CD14-positive monocyte (primary cell): ENCODE measurements around the gene TBXAS1. TPM values are rescaled to one million over a fixed set of nuclear protein-coding genes. Genes with fewer than 3 reads are reported as not detected.

ENCODE experiments used
- DNase-seq, 3 donors: peaks; one replicate each; pipeline ENCODE4 v3.0.0-alpha.2; 2011 to 2022
- H2AFZ ChIP-seq: 2 replicates; pipeline ENCODE4 v1.6.0; 2012; ENCODE audit warnings: mild to moderate bottlenecking, low read depth, low read length, inconsistent platforms; ENCODE audit not compliant: insufficient read depth, poor library complexity, severe bottlenecking
- H3K27ac ChIP-seq, 2 donors: 1 replicate in 1 of 2; 2 replicates in 1 of 2; pipeline ENCODE4 v1.5.1; 2012 to 2013; ENCODE audit warnings: low read length in 2 of 2, control low read depth in 1 of 2, inconsistent platforms in 1 of 2, low read depth in 1 of 2, mild to moderate bottlenecking in 1 of 2
- H3K27me3 ChIP-seq, 2 donors: one replicate each; pipeline versions ENCODE4 v1.6.0 to v1.6.1; 2011 to 2013; ENCODE audit warnings: low read length in 2 of 2; ENCODE audit not compliant: control insufficient read depth in 2 of 2, insufficient read depth in 2 of 2
- H3K36me3 ChIP-seq, 2 donors: replicated peaks in 1 of 2; 1 replicate in 1 of 2; 2 replicates in 1 of 2; pipeline versions ENCODE4 v1.5.1 to v1.6.1; 2012 to 2013; ENCODE audit warnings: low read length in 2 of 2, control low read depth in 1 of 2, inconsistent platforms in 1 of 2, mild to moderate bottlenecking in 1 of 2; ENCODE audit not compliant: insufficient read depth in 2 of 2, control insufficient read depth in 1 of 2
- H3K4me1 ChIP-seq, 2 donors: 1 replicate in 1 of 2; 2 replicates in 1 of 2; pipeline versions ENCODE4 v1.5.1 to v1.6.1; 2012 to 2013; ENCODE audit warnings: low read length in 2 of 2, control low read depth in 1 of 2, inconsistent platforms in 1 of 2, mild to moderate bottlenecking in 1 of 2, moderate library complexity in 1 of 2; ENCODE audit not compliant: insufficient read depth in 2 of 2, control insufficient read depth in 1 of 2
- H3K4me2 ChIP-seq: replicated peaks from 2 replicates; pipeline ENCODE3; 2012; ENCODE audit warnings: low read length, moderate library complexity, mild to moderate bottlenecking; ENCODE audit not compliant: poor library complexity, severe bottlenecking; ENCODE audit errors: extremely low read depth
- H3K4me3 ChIP-seq, 3 experiments: fragments of 200-600 bp in 1 of 3; sonication (generic) in 1 of 3; replicated peaks in 1 of 3; 1 replicate in 2 of 3; 2 replicates in 1 of 3; pipeline ENCODE4 v1.5.1; 2011 to 2013; ENCODE audit warnings: low read length in 3 of 3, mild to moderate bottlenecking in 3 of 3, control low read depth in 2 of 3, low read depth in 2 of 3, inconsistent platforms in 1 of 3, moderate library complexity in 1 of 3
- H3K79me2 ChIP-seq: 2 replicates; pipeline ENCODE4 v1.6.0; 2012; ENCODE audit warnings: mild to moderate bottlenecking, control low read depth, inconsistent platforms, low read length, moderate library complexity; ENCODE audit not compliant: insufficient read depth
- H3K9ac ChIP-seq: 2 replicates; pipeline ENCODE4 v1.6.0; 2017; ENCODE audit warnings: low read length, mild to moderate bottlenecking; ENCODE audit not compliant: insufficient read depth, poor library complexity, severe bottlenecking
- H3K9me3 ChIP-seq, 2 donors: replicated peaks in 1 of 2; 1 replicate in 1 of 2; 2 replicates in 1 of 2; pipeline versions ENCODE4 v1.5.1 to v1.6.1; 2012 to 2013; ENCODE audit warnings: low read length in 2 of 2, control low read depth in 1 of 2; ENCODE audit not compliant: control insufficient read depth in 1 of 2, insufficient read depth in 1 of 2
- H4K20me1 ChIP-seq: 2 replicates; pipeline ENCODE4 v1.6.0; 2012; ENCODE audit warnings: mild to moderate bottlenecking, low read length, control low read depth, moderate library complexity; ENCODE audit not compliant: insufficient read depth
- H3K27ac Mint-ChIP-seq, 7 donors: one replicate each; pipeline ENCODE4 v1.8.0; 2020; ENCODE audit warnings: mild to moderate bottlenecking in 7 of 7, mixed read lengths in 7 of 7, moderate library complexity in 6 of 7, inconsistent platforms in 2 of 7
- H3K27me3 Mint-ChIP-seq, 3 donors: one replicate each; pipeline ENCODE4 v1.8.0; 2021 to 2022; ENCODE audit warnings: low read depth in 3 of 3, mild to moderate bottlenecking in 3 of 3, mixed read lengths in 3 of 3, moderate library complexity in 3 of 3, inconsistent platforms in 1 of 3
- H3K36me3 Mint-ChIP-seq, 2 donors: one replicate each; pipeline ENCODE4 v1.8.0; 2020; ENCODE audit warnings: mixed read lengths in 2 of 2, inconsistent platforms in 1 of 2, mild to moderate bottlenecking in 1 of 2
- H3K4me1 Mint-ChIP-seq: one replicate; pipeline ENCODE4 v1.8.0; 2020; ENCODE audit warnings: mild to moderate bottlenecking, mixed read lengths
- H3K4me3 Mint-ChIP-seq, 2 donors: one replicate each; pipeline ENCODE4 v1.8.0; 2020; ENCODE audit warnings: mild to moderate bottlenecking in 2 of 2, mixed read lengths in 2 of 2, moderate library complexity in 1 of 2
- H3K9me3 Mint-ChIP-seq, 7 donors: one replicate each; pipeline ENCODE4 v1.8.0; 2020 to 2022; ENCODE audit warnings: mixed read lengths in 7 of 7, mild to moderate bottlenecking in 6 of 7, moderate library complexity in 6 of 7, inconsistent platforms in 2 of 7
- WGBS: methylation state at CpG from one replicate; pipeline ENCODE4 v1.1.5; 2013; ENCODE audit warnings: missing lambda C conversion rate; ENCODE audit not compliant: insufficient coverage; 5-methylcytosine and 5-hydroxymethylcytosine counted together
- intact Hi-C, 2 donors: fragments of 100-400 bp; cut with micrococcal nuclease; formaldehyde crosslinking; loops; one replicate each; pipeline versions ENCODE4 v1.15.0 to v1.15.1; 2023
- polyA plus RNA-seq, 3 donors: library from polyadenylated mRNA; depleted of rRNA in 1 of 3; unstranded in 2 of 3; stranded (reverse) in 1 of 3; fragments of 300-500 nt in 2 of 3; fragments of >200 nt in 1 of 3; fragmentation: Illumina TruSeq in 2 of 3; gene quantifications; 1 replicate in 2 of 3; 2 replicates in 1 of 3; pipeline ENCODE4 v1.2.3, GENCODE V29; 2012 to 2021
- TF ChIP-seq, protein P1 (sequence below): fragments of 200-600 bp; IDR thresholded peaks from one replicate; pipeline ENCODE4 v1.8.0; 2022; ENCODE audit warnings: antibody characterized with exemption, mild to moderate bottlenecking

The TBXAS1 gene
- polyA plus RNA-seq, 3 donors: 289 to 335 (median 298) TPM

DNA sequence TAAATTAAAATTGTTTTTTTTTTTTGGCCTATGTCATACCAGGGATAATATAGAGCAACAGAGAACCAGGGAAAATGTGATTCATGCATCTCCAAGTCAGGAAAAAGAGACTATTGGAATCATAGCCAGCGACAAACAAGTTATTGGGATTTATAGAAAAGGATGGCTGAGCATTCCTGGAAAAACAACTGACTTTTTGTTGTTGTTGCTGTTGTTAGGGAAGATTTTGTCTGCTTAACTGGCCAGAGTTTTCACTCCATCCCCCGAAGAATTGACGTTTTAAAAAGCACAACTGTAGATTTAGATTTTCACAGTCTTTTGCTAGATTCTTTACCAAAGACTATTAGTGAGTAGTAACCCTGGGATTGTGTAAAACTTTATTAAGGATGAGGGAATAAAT, 112.4 kb downstream of the TBXAS1 start:
- Histone ChIP-seq H3K9ac (no peak overlapping the region), H3K27ac (no peak overlapping the region), H3K36me3 (peaks cover 65 to 94% of the 10 kb centered on the region in 2 donors), H3K9me3 (peaks cover 0 to 12% of the 10 kb centered on the region in 2 donors), H2AFZ (no peak overlapping the region), H3K4me1 (peaks cover 25% of the 10 kb centered on the region in 2 donors), H3K4me2 (no peak overlapping the region), H3K79me2 (no peaks in the 10 kb centered on the region), H3K27me3 (no peaks in the 10 kb centered on the region), H4K20me1 (peaks cover 97% of the 10 kb centered on the region), H3K4me3 (no peak overlapping the region)
- 100% methylated on average over 1 of the region's 3 CpGs for WGBS
- DNase-seq: no peak
- H3K27ac Mint-ChIP-seq: no peak overlapping the region
- TF ChIP-seq, protein P1, sequence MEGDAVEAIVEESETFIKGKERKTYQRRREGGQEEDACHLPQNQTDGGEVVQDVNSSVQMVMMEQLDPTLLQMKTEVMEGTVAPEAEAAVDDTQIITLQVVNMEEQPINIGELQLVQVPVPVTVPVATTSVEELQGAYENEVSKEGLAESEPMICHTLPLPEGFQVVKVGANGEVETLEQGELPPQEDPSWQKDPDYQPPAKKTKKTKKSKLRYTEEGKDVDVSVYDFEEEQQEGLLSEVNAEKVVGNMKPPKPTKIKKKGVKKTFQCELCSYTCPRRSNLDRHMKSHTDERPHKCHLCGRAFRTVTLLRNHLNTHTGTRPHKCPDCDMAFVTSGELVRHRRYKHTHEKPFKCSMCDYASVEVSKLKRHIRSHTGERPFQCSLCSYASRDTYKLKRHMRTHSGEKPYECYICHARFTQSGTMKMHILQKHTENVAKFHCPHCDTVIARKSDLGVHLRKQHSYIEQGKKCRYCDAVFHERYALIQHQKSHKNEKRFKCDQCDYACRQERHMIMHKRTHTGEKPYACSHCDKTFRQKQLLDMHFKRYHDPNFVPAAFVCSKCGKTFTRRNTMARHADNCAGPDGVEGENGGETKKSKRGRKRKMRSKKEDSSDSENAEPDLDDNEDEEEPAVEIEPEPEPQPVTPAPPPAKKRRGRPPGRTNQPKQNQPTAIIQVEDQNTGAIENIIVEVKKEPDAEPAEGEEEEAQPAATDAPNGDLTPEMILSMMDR: no peak
- peaks cover 0 to 1% (median 0%) of the 10 kb centered on the region in 3 donors for H3K27me3 Mint-ChIP-seq
- no peak overlapping the region for H3K4me3 Mint-ChIP-seq
- H3K4me1 Mint-ChIP-seq: peaks cover 39% of the 10 kb centered on the region
- peaks cover 11 to 18% (median 14%) of the 10 kb centered on the region in 7 donors for H3K9me3 Mint-ChIP-seq
- H3K36me3 Mint-ChIP-seq: peaks cover 91 to 96% of the 10 kb centered on the region in 2 donors
- intact Hi-C loops: no loop called here

DNA sequence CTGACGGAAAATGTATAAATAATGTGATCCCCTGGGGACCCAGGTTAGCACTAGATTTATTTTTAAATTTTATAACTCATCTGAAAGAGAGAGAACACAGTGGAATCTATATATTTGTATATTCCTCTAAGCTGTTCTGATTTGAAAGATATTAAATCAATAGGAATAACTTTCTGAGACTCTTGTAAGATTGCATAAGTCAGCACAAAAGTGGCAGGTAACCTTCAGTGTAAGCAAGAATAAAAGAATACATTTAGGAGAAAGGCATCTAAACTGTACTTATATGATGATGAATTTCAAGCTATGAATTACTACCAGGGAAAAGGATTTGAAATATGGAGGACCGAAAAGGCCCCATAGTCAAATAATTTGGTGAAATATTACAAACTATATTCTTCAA, 112.8 kb downstream of the TBXAS1 start:
- H3K9me3 ChIP-seq: peaks cover 0 to 12% of the 10 kb centered on the region in 2 donors
- H3K36me3 ChIP-seq: peaks cover 61 to 94% of the 10 kb centered on the region in 2 donors
- Mint-ChIP-seq H3K27me3 (peaks cover 0 to 1% (median 0%) of the 10 kb centered on the region in 3 donors), H3K27ac (no peak overlapping the region), H3K4me1 (peaks cover 39% of the 10 kb centered on the region), H3K36me3 (peaks cover 91 to 93% of the 10 kb centered on the region in 2 donors), H3K4me3 (no peak overlapping the region), H3K9me3 (peaks cover 13 to 19% (median 14%) of the 10 kb centered on the region in 7 donors)
- no peak overlapping the region for H3K4me3 ChIP-seq
- intact Hi-C loops: no loop called here
- TF ChIP-seq, protein P1: no peak
- no CpG with 5 or more reads among the region's 2 CpGs for WGBS
- no peak overlapping the region for H2AFZ ChIP-seq
- H3K4me2 ChIP-seq: no peak overlapping the region
- H4K20me1 ChIP-seq: peaks cover 97% of the 10 kb centered on the region
- H3K79me2 ChIP-seq: no peaks in the 10 kb centered on the region
- no peak overlapping the region for H3K9ac ChIP-seq
- H3K27me3 ChIP-seq: no peaks in the 10 kb centered on the region
- no peak for DNase-seq
- H3K4me1 ChIP-seq: peaks cover 24% of the 10 kb centered on the region in 2 donors
- no peak overlapping the region for H3K27ac ChIP-seq
